Measurements from ENCODE around the gene KRT84.

- TF ChIP-seq CC2D1A (IDR thresholded peaks at IDR 0.05) (no peak), CUX1 (CRISPR knock-in tag; IDR thresholded peaks at IDR 0.05) (no peak), MIER1 (IDR thresholded peaks at IDR 0.05; ENCODE audit: low read depth) (no peak), MEIS2 (IDR thresholded peaks at IDR 0.05; ENCODE audit: partially characterized antibody) (no peak), TCF15 (CRISPR knock-in tag; IDR thresholded peaks at IDR 0.05) (no peak), ZNF175 (CRISPR knock-in tag; IDR thresholded peaks at IDR 0.05; ENCODE audit: low read depth) (no peak), TEAD4 (IDR thresholded peaks at IDR 0.05; ENCODE audit: low read length) (no peak), TEAD4 (CRISPR knock-in tag; IDR thresholded peaks at IDR 0.05; ENCODE audit: borderline replicate concordance) (no peak), TRIM24 (IDR thresholded peaks at IDR 0.05) (no peak), E2F8 (IDR thresholded peaks at IDR 0.05; ENCODE audit: low read depth, partially characterized antibody) (no peak), CTCF (IDR thresholded peaks at IDR 0.05 in 2 of 3, conservative IDR thresholded peaks at IDR 0.05 in 1 of 3; ENCODE audit: insufficient read depth in 2 of 3, low read depth in 1 of 3, low read length in 3 of 3) (no peak), EP300 (IDR thresholded peaks at IDR 0.05; ENCODE audit: low read length) (no peak), JUN (IDR thresholded peaks at IDR 0.05; ENCODE audit: borderline replicate concordance, low read depth, low read length) (no peak), JUN (CRISPR knock-in tag; IDR thresholded peaks at IDR 0.05; ENCODE audit: borderline replicate concordance) (no peak), ZSCAN29 (IDR thresholded peaks at IDR 0.05) (no peak)
These were observed 34.7 kb downstream of the KRT84 start for GRCh38 chr12:52350786-52351185.
